ENCODE results near the gene LDB2. TPM values are rescaled to one million over a fixed set of nuclear protein-coding genes. Genes with fewer than 3 reads are reported as not detected.

Gene LDB2
- polyA plus RNA-seq, 3 donors: not detected

- Mint-ChIP-seq H3K27me3 (ENCODE audit: low read depth in 3 of 3) (peaks cover 0 to 2% (median 1%) of the 10 kb centered on the region in 3 donors), H3K4me1 (no peaks in the 10 kb centered on the region), H3K4me3 (no peak overlapping the region), H3K36me3 (no peaks in the 10 kb centered on the region), H3K27ac (no peak overlapping the region), H3K9me3 (no peaks in the 10 kb centered on the region)
- H2AFZ ChIP-seq (ENCODE audit: insufficient read depth, low read depth, low read length, poor library complexity, severe bottlenecking): no peak overlapping the region
- no peak overlapping the region for H3K4me2 ChIP-seq (replicated peaks; ENCODE audit: extremely low read depth, low read length, poor library complexity, severe bottlenecking)
- intact Hi-C loops (cut with micrococcal nuclease): no loop called here
- no peak overlapping the region for H3K9ac ChIP-seq (ENCODE audit: insufficient read depth, low read length, poor library complexity, severe bottlenecking)
- H3K36me3 ChIP-seq (replicated peaks in 1 of 2; ENCODE audit: control insufficient read depth in 1 of 2, insufficient read depth in 2 of 2, low read length in 2 of 2): no peaks in the 10 kb centered on the region
- WGBS (ENCODE audit: insufficient coverage): no CpG with 5 or more reads among the region's 2 CpGs
- H4K20me1 ChIP-seq (ENCODE audit: insufficient read depth, low read length): no peaks in the 10 kb centered on the region
- no peak for TF ChIP-seq CTCF (IDR thresholded peaks at IDR 0.05)
- H3K27me3 ChIP-seq (ENCODE audit: control insufficient read depth in 2 of 2, insufficient read depth in 2 of 2, low read length in 2 of 2): no peaks in the 10 kb centered on the region
- no peaks in the 10 kb centered on the region for H3K4me1 ChIP-seq (ENCODE audit: control insufficient read depth in 1 of 2, insufficient read depth in 2 of 2, low read length in 2 of 2)
- H3K27ac ChIP-seq (ENCODE audit: low read depth in 1 of 2, low read length in 2 of 2): no peak overlapping the region
- no peak for DNase-seq
- no peaks in the 10 kb centered on the region for H3K9me3 ChIP-seq (replicated peaks in 1 of 2; ENCODE audit: control insufficient read depth in 1 of 2, insufficient read depth in 1 of 2, low read length in 2 of 2)
- H3K79me2 ChIP-seq (ENCODE audit: insufficient read depth, low read length): no peaks in the 10 kb centered on the region
- no peak overlapping the region for H3K4me3 ChIP-seq (replicated peaks in 1 of 3; ENCODE audit: low read depth in 2 of 3, low read length in 3 of 3)
These were observed 301.0 kb downstream of the LDB2 start for GRCh38 chr4:16597443-16597842.

- Histone ChIP-seq H3K79me2 (ENCODE audit: insufficient read depth, low read length) (no peaks in the 10 kb centered on the region), H3K9me3 (replicated peaks in 1 of 2; ENCODE audit: control insufficient read depth in 1 of 2, insufficient read depth in 1 of 2, low read length in 2 of 2) (no peaks in the 10 kb centered on the region), H3K9ac (ENCODE audit: insufficient read depth, low read length, poor library complexity, severe bottlenecking) (no peak overlapping the region), H3K4me1 (ENCODE audit: control insufficient read depth in 1 of 2, insufficient read depth in 2 of 2, low read length in 2 of 2) (no peaks in the 10 kb centered on the region), H3K4me3 (replicated peaks in 1 of 3; ENCODE audit: low read depth in 2 of 3, low read length in 3 of 3) (no peak overlapping the region), H3K4me2 (replicated peaks; ENCODE audit: extremely low read depth, low read length, poor library complexity, severe bottlenecking) (no peak overlapping the region), H3K36me3 (replicated peaks in 1 of 2; ENCODE audit: control insufficient read depth in 1 of 2, insufficient read depth in 2 of 2, low read length in 2 of 2) (no peaks in the 10 kb centered on the region), H2AFZ (ENCODE audit: insufficient read depth, low read depth, low read length, poor library complexity, severe bottlenecking) (no peak overlapping the region), H3K27ac (ENCODE audit: low read depth in 1 of 2, low read length in 2 of 2) (no peak overlapping the region), H3K27me3 (ENCODE audit: control insufficient read depth in 2 of 2, insufficient read depth in 2 of 2, low read length in 2 of 2) (no peaks in the 10 kb centered on the region), H4K20me1 (ENCODE audit: insufficient read depth, low read length) (no peaks in the 10 kb centered on the region)
- intact Hi-C loops (cut with micrococcal nuclease): no loop called here
- Mint-ChIP-seq H3K9me3 (peaks cover 0 to 1% (median 0%) of the 10 kb centered on the region in 7 donors), H3K4me3 (no peak overlapping the region), H3K27me3 (ENCODE audit: low read depth in 3 of 3) (peaks cover 0 to 1% (median 0%) of the 10 kb centered on the region in 3 donors), H3K4me1 (no peaks in the 10 kb centered on the region), H3K27ac (no peak overlapping the region), H3K36me3 (no peaks in the 10 kb centered on the region)
- no peak for TF ChIP-seq CTCF (IDR thresholded peaks at IDR 0.05)
- no CpG with 5 or more reads among the region's 2 CpGs for WGBS (ENCODE audit: insufficient coverage)
- DNase-seq: no peak
These were observed 302.2 kb downstream of the LDB2 start for GRCh38 chr4:16596267-16596666.

Measured in CD14-positive monocyte (primary cell).